Stimulated activated naive CD4-positive, alpha-beta T cell (primary cell): ENCODE data around the gene SORT1.
"Not testable (repeated sequence)": the region's sequence is repeated elsewhere in the genome, so short reads cannot be mapped to it uniquely, and the experiment has no call there.

ENCODE experiments used
- DNase-seq, 6 experiments: peaks; one replicate each; lab custom pipeline; 2025; lab: John Stamatoyannopoulos, UW

Gene SORT1

GRCh38 chr1:109396871-109397580 lies 692 bp downstream of the SORT1 start:
- peak in 2 of 6 experiments; percentile 16 to 25 for DNase-seq

- no peak for DNase-seq
These were observed 1.2 kb downstream of the SORT1 start for GRCh38 chr1:109396513-109396839.

- no peak for DNase-seq
These were observed 1.9 kb downstream of the SORT1 start for GRCh38 chr1:109395602-109396512.

GRCh38 chr1:109395282-109395599 lies 2.5 kb downstream of the SORT1 start:
- DNase-seq: not testable (repeated sequence)

GRCh38 chr1:109394591-109395281 lies 3.0 kb downstream of the SORT1 start:
- no peak for DNase-seq

- no peak for DNase-seq
These were observed 4.0 kb downstream of the SORT1 start for GRCh38 chr1:109393617-109394233.

- DNase-seq: no peak
These were observed 4.7 kb downstream of the SORT1 start for GRCh38 chr1:109392788-109393616.

- no peak for DNase-seq
These were observed 5.5 kb downstream of the SORT1 start for GRCh38 chr1:109392037-109392787.

- DNase-seq: no peak
These were observed 6.1 kb downstream of the SORT1 start for GRCh38 chr1:109391626-109392025.

- no peak for DNase-seq
These were observed 6.6 kb downstream of the SORT1 start for GRCh38 chr1:109391157-109391556.

- DNase-seq: no peak
These were observed 7.9 kb downstream of the SORT1 start for GRCh38 chr1:109389638-109390341.

GRCh38 chr1:109388884-109389637 lies 8.7 kb downstream of the SORT1 start:
- no peak for DNase-seq

GRCh38 chr1:109388208-109388711 lies 9.5 kb downstream of the SORT1 start:
- DNase-seq: no peak

GRCh38 chr1:109386054-109386717 lies 11.5 kb downstream of the SORT1 start:
- no peak for DNase-seq

GRCh38 chr1:109385417-109385816 lies 12.3 kb downstream of the SORT1 start:
- DNase-seq: no peak

GRCh38 chr1:109383854-109384253 lies 13.9 kb downstream of the SORT1 start:
- DNase-seq: no peak

GRCh38 chr1:109383087-109383779 lies 14.5 kb downstream of the SORT1 start:
- no peak for DNase-seq

GRCh38 chr1:109381573-109381972 lies 16.1 kb downstream of the SORT1 start:
- no peak for DNase-seq
